OCI-M2 (cell line): ENCODE measurements around the gene COG5.

Source experiments
- DNase-seq: peaks from one replicate; lab custom pipeline; 2025; ENCODE audit not compliant: unreplicated experiment; lab: John Stamatoyannopoulos, UW

The COG5 gene

GRCh38 chr7:107201795-107202450 lies 361.8 kb downstream of the COG5 start:
- DNase-seq: no peak

GRCh38 chr7:107196834-107197610 lies 366.7 kb downstream of the COG5 start:
- DNase-seq: no peak

GRCh38 chr7:107194052-107194451 lies 369.7 kb downstream of the COG5 start:
- DNase-seq: no peak

- no peak for DNase-seq
Observed at GRCh38 chr7:107190090-107190489, 373.6 kb downstream of the COG5 start.

GRCh38 chr7:107187774-107188173 lies 375.9 kb downstream of the COG5 start:
- DNase-seq: no peak

GRCh38 chr7:107186240-107186639 lies 377.5 kb downstream of the COG5 start:
- no peak for DNase-seq

- no peak for DNase-seq
Observed at GRCh38 chr7:107185716-107186115, 378.0 kb downstream of the COG5 start.

- no peak for DNase-seq
Observed at GRCh38 chr7:107181172-107181571, 382.5 kb downstream of the COG5 start.

GRCh38 chr7:107180378-107180777 lies 383.3 kb downstream of the COG5 start:
- DNase-seq: no peak

GRCh38 chr7:107179326-107180164 lies 384.2 kb downstream of the COG5 start:
- DNase-seq: no peak

GRCh38 chr7:107173691-107174406 lies 389.9 kb downstream of the COG5 start:
- DNase-seq: no peak

GRCh38 chr7:107173191-107173590 lies 390.5 kb downstream of the COG5 start:
- DNase-seq: no peak

GRCh38 chr7:107172276-107173032 lies 391.3 kb downstream of the COG5 start:
- DNase-seq: no peak

- no peak for DNase-seq
Observed at GRCh38 chr7:107171496-107171895, 392.2 kb downstream of the COG5 start.

- DNase-seq: no peak
Observed at GRCh38 chr7:107170051-107170915, 393.4 kb downstream of the COG5 start.

- DNase-seq: peak; percentile 27
Observed at GRCh38 chr7:107169120-107170050, 394.3 kb downstream of the COG5 start.

GRCh38 chr7:107168233-107169119 lies 395.2 kb downstream of the COG5 start, which contains the start of gene HBP1:
Gene HBP1 (plus strand): TSS chr7:107169003. CDS start chr7:107179894, 10,891 bp downstream.
- peak; percentile 99 for DNase-seq
